Muscle layer of colon (tissue), 2 donors: ENCODE results near the gene TARBP2.

Experiments
- H3K27ac ChIP-seq: one replicate; pipeline ENCODE4 v1.7.0; 2013; ENCODE audit warnings: low read depth, mild to moderate bottlenecking, low read length, moderate library complexity
- H3K27me3 ChIP-seq, 2 donors: one replicate each; pipeline ENCODE4 v1.7.0; 2013; ENCODE audit warnings: low read length in 2 of 2, mild to moderate bottlenecking in 2 of 2; ENCODE audit not compliant: insufficient read depth in 2 of 2, control insufficient read depth in 1 of 2
- H3K36me3 ChIP-seq: one replicate; pipeline ENCODE4 v1.7.0; 2013; ENCODE audit warnings: mild to moderate bottlenecking, low read length; ENCODE audit not compliant: insufficient read depth
- H3K4me1 ChIP-seq: one replicate; pipeline ENCODE4 v1.7.0; 2013; ENCODE audit warnings: mild to moderate bottlenecking, low read length; ENCODE audit not compliant: insufficient read depth
- H3K4me3 ChIP-seq, 2 donors: one replicate each; pipeline ENCODE4 v1.7.0; 2013; ENCODE audit warnings: low read length in 2 of 2, low read depth in 1 of 2, mild to moderate bottlenecking in 1 of 2, moderate library complexity in 1 of 2
- H3K9ac ChIP-seq: one replicate; pipeline ENCODE4 v1.7.0; 2013; ENCODE audit warnings: low read length
- H3K9me3 ChIP-seq: one replicate; pipeline ENCODE4 v1.7.0; 2013; ENCODE audit warnings: mild to moderate bottlenecking, low read length
- donor health status: abdominal sarcoma.
- donor health status: Adenocarcinoma of cecum.

Gene TARBP2

DNA sequence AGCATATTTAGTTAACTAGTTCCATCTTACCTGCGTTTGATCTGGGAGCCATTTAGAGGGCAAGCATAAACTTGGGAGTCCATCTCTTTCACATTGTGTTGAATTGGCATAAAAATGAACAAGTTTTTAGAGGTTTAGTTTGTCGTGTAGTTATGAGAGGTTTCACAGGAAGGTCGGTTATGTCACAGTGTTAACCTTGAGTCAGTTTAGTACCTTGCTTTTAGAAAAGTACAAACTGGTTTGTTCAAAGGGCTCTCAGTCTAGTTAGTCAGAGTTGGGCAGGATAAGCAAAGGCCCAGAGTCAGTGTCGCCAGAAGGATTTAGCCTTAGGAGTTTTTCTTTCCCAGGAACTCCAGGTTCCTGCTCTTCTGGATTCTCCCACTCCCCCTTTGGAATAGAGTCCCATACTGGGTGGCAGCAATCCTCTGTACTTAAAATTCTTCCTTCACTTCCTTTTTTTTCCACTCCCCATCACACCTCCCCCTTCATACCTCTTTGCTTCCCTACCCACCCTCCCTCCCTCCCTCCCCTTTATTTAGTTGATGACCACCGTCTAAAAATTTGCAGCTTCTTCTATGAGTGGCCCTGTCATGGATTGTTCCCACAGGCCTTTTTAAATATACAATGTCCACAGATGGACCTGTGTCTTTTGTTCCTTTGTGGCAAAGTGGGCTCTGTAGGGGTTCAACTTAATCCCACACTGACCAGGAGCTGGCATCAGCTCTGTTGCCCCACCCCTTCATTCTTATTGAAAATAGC lies 37.1 kb upstream of the TARBP2 start:
- H3K36me3 ChIP-seq: peaks cover 99% of the 10 kb centered on the region
- H3K4me1 ChIP-seq: no peaks in the 10 kb centered on the region
- H3K27ac ChIP-seq: no peak overlapping the region
- H3K27me3 ChIP-seq: no peaks in the 10 kb centered on the region
- H3K9ac ChIP-seq: no peak overlapping the region
- H3K4me3 ChIP-seq: no peak overlapping the region
- H3K9me3 ChIP-seq: no peaks in the 10 kb centered on the region

GRCh38 chr12:53464685-53465418 lies 36.2 kb upstream of the TARBP2 start:
- peaks cover 98% of the 10 kb centered on the region for H3K36me3 ChIP-seq

GRCh38 chr12:53465679-53466078 lies 35.4 kb upstream of the TARBP2 start:
- Histone ChIP-seq H3K27me3 (no peaks in the 10 kb centered on the region), H3K9ac (no peak overlapping the region), H3K4me3 (no peak overlapping the region), H3K9me3 (no peaks in the 10 kb centered on the region), H3K27ac (no peak overlapping the region), H3K36me3 (peaks cover 97% of the 10 kb centered on the region), H3K4me1 (no peaks in the 10 kb centered on the region)

More at GRCh38 chr12:53464685-53465418, 36.2 kb upstream of the TARBP2 start:
- no peak overlapping the region for H3K4me3 ChIP-seq
- H3K9ac ChIP-seq: no peak overlapping the region
- H3K9me3 ChIP-seq: no peaks in the 10 kb centered on the region
- H3K27me3 ChIP-seq: no peaks in the 10 kb centered on the region
- no peaks in the 10 kb centered on the region for H3K4me1 ChIP-seq
- no peak overlapping the region for H3K27ac ChIP-seq

GRCh38 chr12:53466640-53467039 lies 34.4 kb upstream of the TARBP2 start:
- Histone ChIP-seq H3K27me3 (no peaks in the 10 kb centered on the region), H3K4me3 (no peak overlapping the region), H3K9me3 (no peaks in the 10 kb centered on the region), H3K4me1 (no peaks in the 10 kb centered on the region), H3K27ac (no peak overlapping the region), H3K36me3 (peaks cover 95% of the 10 kb centered on the region), H3K9ac (no peak overlapping the region)

GRCh38 chr12:53467082-53467481 lies 34.0 kb upstream of the TARBP2 start:
- no peak overlapping the region for H3K4me3 ChIP-seq
- no peaks in the 10 kb centered on the region for H3K9me3 ChIP-seq
- peaks cover 1% of the 10 kb centered on the region for H3K4me1 ChIP-seq
- H3K27ac ChIP-seq: no peak overlapping the region
- no peak overlapping the region for H3K9ac ChIP-seq
- H3K36me3 ChIP-seq: peaks cover 95% of the 10 kb centered on the region
- no peaks in the 10 kb centered on the region for H3K27me3 ChIP-seq

GRCh38 chr12:53467880-53468279 lies 33.2 kb upstream of the TARBP2 start:
- Histone ChIP-seq H3K36me3 (peaks cover 95% of the 10 kb centered on the region), H3K4me3 (no peak overlapping the region), H3K27ac (no peak overlapping the region)

DNA sequence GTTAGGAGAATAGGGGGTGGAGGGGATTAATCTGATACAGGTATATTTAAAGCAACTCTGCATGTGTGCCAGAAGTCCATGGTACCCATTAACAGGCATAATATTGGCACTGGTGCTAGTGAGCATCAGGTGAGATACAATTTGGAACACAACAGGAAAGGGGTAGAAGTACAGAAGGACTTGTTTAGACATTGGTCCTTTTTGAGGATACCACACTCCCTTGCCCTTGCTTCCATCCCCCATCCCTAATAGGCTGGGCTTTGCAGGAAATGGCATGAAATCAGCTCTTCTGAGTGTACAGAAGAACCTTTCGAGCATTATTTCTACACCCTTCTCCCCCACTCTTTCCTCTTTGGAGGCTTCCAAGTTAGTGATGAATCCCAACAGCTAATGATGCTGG lies 32.8 kb upstream of the TARBP2 start:
- Histone ChIP-seq H3K9ac (no peak overlapping the region), H3K27me3 (no peaks in the 10 kb centered on the region), H3K4me3 (no peak overlapping the region), H3K36me3 (peaks cover 94% of the 10 kb centered on the region), H3K4me1 (peaks cover 3% of the 10 kb centered on the region), H3K27ac (no peak overlapping the region), H3K9me3 (no peaks in the 10 kb centered on the region)

More at GRCh38 chr12:53467880-53468279, 33.2 kb upstream of the TARBP2 start:
- no peak overlapping the region for H3K9ac ChIP-seq
- H3K27me3 ChIP-seq: no peaks in the 10 kb centered on the region
- H3K4me1 ChIP-seq: peaks cover 3% of the 10 kb centered on the region
- H3K9me3 ChIP-seq: no peaks in the 10 kb centered on the region

- no peak overlapping the region for H3K4me3 ChIP-seq
- H3K27me3 ChIP-seq: no peaks in the 10 kb centered on the region
- no peaks in the 10 kb centered on the region for H3K9me3 ChIP-seq
- no peak overlapping the region for H3K9ac ChIP-seq
- peaks cover 17% of the 10 kb centered on the region for H3K4me1 ChIP-seq
- no peak overlapping the region for H3K27ac ChIP-seq
- peaks cover 95% of the 10 kb centered on the region for H3K36me3 ChIP-seq
Observed at GRCh38 chr12:53472056-53472582, 29.0 kb upstream of the TARBP2 start.

- Histone ChIP-seq H3K36me3 (peaks cover 90% of the 10 kb centered on the region), H3K4me3 (no peak overlapping the region), H3K9me3 (no peaks in the 10 kb centered on the region), H3K4me1 (peaks cover 17% of the 10 kb centered on the region), H3K27ac (no peak overlapping the region), H3K27me3 (no peaks in the 10 kb centered on the region), H3K9ac (no peak overlapping the region)
Observed at GRCh38 chr12:53474077-53474476, 27.0 kb upstream of the TARBP2 start.

- H3K9ac ChIP-seq: no peak overlapping the region
- no peaks in the 10 kb centered on the region for H3K9me3 ChIP-seq
- peaks cover 17% of the 10 kb centered on the region for H3K4me1 ChIP-seq
- no peak overlapping the region for H3K4me3 ChIP-seq
- H3K36me3 ChIP-seq: peaks cover 89% of the 10 kb centered on the region
- H3K27me3 ChIP-seq: no peaks in the 10 kb centered on the region
- no peak overlapping the region for H3K27ac ChIP-seq
Observed at GRCh38 chr12:53474819-53475218, 26.3 kb upstream of the TARBP2 start.

GRCh38 chr12:53476769-53477209 lies 24.3 kb upstream of the TARBP2 start:
- Histone ChIP-seq H3K27me3 (no peaks in the 10 kb centered on the region), H3K4me1 (peaks cover 17% of the 10 kb centered on the region), H3K9ac (no peak overlapping the region), H3K27ac (no peak overlapping the region), H3K9me3 (no peaks in the 10 kb centered on the region), H3K36me3 (peaks cover 85% of the 10 kb centered on the region), H3K4me3 (no peak overlapping the region)
